GM18907 (cell line): ENCODE data around the gene ZBTB16.

Experiments
- ATAC-seq: cut with Tn5 transposase; IDR thresholded peaks from one replicate; pipeline ENCODE4 v1.9.1; 2021; ENCODE audit warnings: mild to moderate bottlenecking, moderate library complexity; ENCODE audit not compliant: unreplicated experiment

Gene ZBTB16

DNA sequence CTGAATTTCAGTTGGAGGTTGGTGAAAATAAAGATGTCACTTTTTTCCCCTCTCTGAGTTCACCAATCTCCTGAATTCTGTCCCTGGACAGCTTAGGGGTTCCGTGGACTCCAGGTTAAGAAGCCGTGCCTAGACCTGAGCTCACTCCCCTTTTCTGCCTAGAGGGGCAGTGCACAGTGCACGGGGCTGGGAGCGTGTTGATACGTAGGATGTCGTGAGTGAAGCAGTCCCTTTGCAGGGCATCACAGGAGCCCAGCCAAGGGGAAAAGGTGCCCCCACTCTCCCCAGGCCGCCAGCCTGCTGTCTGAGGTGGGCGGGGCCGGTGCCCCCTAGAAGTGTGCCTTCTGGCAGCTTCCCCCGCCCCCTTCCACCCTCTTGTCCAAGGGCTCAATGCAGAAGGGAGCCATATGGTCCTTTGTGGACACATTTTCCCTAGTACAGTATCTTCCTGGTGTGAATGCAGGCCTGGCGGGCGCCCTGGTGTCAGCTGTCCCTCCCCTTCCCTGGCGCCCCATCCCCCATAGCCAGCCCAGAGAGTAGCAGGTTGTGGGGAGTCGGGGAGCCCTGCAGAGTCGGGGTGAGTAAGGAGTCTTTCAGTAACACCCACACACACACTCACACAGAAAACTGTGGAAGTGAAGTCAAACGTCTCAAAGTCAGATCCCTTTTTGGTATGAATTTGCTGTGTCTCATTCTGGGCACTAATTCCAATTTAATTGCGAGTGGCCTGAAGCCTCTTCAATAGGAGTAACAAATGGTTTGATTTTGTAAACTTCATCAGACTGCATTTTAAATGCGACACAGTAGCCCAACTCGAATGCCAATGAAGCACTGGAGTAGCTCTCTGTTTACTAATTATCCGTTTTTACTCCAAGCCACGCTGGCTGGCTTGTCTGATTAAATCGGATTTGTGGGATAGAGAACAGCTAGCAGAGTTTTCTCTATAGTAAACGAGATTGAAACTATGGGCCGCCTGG is 169.2 kb downstream of the ZBTB16 start:
- no peak for ATAC-seq

DNA sequence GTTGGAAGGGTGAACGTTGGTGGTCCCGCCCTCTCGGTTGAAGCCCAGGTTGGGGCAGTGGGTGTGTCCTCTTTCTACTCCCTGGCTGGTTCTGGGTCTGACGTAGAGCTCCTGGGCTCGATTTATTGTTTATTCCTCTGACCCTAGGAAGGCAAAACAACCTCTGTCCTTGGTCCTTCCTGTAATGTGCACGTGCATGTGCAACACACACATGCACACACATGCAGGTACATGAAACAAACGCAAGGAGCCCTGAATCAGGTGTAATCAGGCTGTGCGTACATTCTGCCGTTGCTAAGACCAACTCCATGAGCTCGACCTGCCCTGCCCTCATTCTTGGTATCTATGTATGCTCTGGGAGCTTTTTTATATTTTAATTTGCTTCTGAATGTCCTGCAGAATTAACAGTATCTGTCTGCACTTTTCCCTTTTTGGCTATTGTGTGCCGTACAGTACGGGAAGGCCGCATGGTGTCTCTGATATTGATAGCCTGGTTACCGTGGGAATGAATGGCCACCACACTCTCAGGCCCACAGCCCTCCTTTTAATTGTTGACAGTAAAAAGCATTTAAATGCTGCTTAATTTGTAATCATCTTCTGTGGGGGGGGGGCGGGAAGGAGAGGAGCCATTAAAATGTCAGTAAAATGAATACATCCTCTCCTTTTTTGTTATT is 170.7 kb downstream of the ZBTB16 start:
- no peak for ATAC-seq

DNA sequence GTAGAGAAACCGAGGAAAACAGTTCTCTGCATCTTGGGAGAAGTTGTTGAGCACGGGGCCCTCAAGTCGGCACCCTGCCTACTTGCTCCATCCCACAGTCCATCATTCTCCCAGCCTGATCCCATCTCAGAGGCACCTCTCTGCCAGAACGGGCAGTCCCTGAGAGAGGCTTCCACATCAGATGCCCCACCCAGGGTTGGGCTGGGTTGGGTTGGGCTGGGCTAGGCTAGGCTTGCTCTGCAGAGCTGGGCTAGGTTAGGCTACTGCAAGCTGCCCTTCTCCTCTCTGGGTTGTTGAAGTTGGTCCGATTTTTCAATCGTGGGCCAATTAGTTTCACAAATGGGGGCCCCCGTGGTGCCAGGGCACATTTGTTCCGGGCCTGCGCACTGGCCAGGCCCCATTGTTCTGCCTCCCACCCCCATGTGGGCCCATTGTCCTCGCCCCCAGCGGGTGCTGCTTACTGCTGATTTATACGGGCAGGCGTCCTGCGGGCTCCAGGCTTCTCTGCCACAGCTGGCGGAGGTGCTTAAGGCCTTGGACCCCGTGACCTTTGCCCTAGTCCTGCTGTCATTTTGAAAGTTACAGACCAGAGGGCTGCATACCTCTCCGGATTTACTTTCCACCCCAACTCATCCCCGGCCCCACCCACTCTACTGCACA is 173.0 kb downstream of the ZBTB16 start:
- no peak for ATAC-seq

DNA sequence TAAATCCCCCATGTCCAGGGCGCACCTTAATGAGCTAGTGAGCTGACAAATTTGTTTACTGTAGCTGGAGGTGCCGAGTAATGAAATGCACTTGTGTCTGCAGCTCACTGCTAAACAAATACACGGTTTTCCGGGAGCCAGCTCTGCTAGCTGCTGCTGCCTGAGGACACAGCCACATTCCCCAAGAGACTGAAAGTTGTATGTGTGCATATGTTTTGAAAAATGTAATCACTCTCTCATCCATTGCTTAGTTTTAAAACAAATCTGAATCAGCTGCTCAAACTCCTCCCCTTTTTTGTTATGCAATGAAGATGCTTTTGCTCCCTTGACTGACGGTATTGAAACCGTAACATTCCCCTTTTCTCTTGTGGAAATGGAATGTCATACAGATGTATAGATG is 174.2 kb downstream of the ZBTB16 start:
- no peak for ATAC-seq

DNA sequence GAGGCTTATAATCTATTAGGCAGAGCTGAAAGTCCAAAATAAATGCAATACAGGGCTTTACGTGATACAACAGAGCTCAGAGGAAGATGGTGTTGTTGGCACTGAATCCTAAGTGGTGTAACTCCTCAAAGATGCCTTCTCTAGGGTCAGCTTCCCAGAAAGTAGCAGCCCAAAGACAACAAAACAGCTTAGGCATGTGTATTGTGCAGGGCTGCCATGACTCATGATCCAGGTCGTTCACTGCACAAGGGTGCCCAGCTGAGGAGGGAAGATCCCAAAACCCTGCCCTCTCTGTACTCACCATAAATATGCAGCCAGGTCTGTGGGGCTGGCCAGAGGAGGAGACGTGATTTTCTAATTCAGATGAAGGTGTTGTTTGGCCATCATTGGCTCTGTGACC is 177.3 kb downstream of the ZBTB16 start:
- no peak for ATAC-seq

DNA sequence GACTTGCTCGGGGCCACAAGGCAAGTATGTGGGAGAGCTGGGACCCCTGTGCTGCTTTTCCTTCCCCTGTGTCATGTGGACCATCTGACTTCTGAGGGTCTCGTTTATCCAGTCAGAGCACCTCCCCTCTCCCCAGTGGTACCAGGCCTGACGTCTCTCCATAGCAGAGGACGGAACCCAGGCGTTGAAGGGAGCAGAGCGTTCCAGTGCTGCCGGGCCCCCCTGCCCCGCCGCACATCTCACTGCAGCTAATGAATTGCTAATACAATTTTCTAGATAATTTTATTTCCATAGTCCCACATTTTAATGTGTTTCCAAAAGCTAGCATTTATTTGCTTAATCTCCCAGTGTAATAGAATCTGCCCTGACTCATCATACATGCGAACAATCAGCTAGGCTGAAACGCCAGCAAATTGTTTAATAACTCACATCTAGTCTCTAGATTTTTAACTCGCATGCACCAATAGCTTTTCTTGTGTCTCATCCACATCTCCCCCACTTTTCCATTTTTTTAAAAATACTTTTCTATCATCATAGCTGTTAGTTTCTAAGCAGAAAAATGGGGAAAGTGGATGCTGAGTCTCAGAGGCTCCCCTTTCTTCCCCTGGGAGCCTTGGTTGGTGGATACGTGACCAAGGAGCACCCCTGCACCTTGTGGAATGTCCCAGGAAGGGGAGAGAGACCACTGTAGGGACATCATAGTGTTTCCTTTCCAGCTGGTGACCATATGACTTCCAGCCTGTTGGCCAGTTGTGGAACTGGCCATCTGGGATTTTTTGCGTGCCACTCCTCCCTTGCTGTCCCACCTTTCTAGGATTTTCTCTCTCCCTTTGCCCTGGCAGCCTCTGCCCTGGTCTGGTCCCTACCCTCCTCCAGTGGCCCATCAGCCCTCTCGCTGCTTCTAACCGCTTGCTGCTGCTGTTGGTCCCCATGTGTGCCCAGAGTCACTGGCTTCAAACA is 178.1 kb downstream of the ZBTB16 start:
- ATAC-seq: no peak

DNA sequence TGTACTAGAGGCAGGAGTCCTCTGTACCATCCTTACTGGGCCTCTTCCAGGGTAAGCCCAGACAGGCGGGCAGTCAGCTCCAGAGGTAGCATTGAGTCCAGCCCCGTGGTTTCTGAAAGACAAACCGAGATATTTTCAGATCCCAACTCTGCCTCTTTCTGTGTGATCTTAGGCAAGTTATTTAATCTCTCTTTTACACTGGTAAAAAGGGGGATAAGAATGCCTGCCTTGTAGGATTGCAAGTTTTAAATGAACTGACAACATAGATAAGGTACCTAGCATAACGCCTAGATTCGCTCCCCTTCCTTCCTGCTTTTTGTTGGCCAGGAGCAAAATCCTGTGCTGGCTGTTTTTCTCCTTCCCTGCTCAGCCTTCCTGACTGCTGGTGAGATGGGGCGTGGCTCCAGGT is 180.2 kb downstream of the ZBTB16 start:
- ATAC-seq: no peak

DNA sequence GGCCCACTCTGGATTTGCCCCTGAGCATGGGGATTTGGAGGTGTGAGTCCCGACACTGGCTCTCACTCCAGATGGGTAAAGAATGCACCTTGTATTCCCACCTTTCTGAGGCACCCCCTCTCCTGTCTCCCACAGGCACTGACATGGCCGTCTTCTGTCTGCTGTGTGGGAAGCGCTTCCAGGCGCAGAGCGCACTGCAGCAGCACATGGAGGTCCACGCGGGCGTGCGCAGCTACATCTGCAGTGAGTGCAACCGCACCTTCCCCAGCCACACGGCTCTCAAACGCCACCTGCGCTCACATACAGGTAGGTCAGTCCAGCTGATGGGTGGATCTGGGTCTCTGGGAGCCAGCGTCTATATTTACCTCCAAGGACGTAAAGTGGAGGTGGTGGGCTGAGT is 182.5 kb downstream of the ZBTB16 start:
- ATAC-seq: no peak

DNA sequence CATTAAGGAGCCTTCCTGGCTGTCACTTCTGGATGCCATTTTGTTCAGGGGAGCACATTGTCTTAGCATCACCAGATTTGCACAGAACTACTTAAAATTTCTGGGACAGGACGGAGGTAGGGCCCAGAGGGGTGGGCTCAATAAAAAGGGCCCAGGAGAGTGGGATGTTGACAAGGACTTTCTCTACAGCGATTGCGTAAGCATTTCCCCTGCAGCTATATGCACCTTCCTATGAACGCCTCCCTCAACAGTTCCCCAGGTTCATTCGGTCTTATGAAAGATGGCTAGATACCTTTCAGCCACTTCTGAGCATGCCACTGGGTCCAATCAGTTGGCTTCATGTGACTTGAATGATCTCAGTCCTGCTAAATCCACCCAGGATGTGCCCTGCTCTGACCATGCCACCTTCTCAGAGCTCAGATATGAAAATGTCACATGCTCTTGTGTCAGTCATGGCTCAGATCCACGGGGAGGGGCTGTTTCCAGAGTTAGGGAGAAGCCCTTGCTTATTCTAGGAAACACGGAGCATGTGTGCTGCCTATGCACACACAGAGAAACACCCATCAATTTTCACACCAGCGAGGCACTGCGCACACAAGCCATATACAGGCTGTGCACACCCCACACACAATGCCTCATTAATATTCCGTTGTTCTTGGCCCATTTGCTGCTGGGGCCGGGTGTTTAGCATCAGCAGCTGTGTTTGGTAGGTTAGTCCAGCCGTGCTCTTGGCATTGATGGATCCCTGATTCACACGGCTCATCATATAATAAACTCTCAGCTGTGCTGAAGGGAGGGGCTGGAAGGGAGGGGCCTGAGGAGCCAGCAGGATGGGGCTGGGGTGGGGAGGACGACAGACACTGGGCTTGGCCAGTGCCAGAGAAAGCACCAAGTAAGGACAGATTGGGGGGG is 184.2 kb downstream of the ZBTB16 start:
- ATAC-seq: no peak

DNA sequence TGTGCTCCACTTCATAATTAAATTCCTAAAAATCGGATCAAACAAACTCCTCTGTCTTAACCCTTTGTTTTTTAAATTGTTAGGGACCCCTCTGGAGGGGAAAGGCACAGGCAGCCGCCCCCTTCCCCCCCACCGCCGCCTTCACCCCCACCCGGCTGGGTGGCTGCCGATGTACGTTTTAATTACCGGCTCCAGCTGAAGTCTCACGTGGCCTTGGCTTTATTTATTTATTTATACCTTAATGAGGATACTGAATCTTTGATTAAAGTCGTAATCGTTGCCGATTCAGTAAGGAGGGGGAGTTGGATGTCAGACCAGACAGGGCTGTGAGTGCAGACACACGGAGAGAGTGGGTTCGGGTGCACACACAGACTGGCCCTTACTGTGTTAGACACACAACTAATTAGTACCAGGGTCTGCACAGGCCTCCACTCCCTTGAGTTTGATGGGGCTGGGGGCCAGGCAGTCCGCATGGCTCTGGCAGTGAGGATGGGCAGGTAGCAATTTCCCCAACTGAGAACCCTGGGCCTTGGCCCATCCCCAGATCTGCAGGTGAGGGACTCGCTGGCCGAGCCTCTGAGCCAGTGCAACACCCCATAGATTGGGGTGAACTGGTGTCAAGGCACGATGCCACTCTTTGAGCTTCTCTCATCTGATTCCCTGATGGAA is 185.3 kb downstream of the ZBTB16 start:
- ATAC-seq: no peak

DNA sequence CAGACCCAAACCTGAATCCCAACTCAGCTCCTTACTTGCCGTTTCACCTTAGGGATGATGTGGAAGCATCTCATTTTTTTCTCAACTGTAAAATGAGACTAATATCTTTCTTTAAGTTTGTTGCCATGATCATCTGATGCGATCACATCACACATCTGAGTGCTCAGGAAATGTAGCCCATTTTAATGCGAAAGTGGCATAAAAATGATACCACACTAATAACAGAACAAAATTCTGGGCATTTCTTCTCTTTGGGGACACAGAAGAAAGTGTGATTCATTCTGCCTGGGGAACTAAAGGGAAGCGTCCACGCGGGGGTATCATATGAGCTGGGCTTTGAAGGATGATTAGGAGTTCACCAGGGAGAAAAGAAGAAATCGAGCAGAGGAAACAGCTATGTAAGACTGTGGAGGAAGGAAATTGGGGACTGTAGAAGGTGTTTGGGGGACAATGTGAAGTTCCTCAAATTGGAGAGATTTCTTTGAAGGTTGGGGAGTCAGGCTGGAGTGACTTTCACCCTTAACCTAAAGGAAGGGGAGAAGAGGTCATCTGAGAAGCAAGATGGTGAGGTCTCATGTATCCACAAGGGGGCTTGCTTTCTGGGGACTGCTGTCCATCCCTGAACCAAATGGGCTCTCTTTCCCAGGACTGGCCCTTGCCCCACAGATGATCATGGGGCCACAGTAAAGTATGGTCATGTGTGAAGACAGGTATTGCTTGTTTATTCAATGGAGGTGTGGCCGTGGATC is 187.0 kb downstream of the ZBTB16 start:
- no peak for ATAC-seq

DNA sequence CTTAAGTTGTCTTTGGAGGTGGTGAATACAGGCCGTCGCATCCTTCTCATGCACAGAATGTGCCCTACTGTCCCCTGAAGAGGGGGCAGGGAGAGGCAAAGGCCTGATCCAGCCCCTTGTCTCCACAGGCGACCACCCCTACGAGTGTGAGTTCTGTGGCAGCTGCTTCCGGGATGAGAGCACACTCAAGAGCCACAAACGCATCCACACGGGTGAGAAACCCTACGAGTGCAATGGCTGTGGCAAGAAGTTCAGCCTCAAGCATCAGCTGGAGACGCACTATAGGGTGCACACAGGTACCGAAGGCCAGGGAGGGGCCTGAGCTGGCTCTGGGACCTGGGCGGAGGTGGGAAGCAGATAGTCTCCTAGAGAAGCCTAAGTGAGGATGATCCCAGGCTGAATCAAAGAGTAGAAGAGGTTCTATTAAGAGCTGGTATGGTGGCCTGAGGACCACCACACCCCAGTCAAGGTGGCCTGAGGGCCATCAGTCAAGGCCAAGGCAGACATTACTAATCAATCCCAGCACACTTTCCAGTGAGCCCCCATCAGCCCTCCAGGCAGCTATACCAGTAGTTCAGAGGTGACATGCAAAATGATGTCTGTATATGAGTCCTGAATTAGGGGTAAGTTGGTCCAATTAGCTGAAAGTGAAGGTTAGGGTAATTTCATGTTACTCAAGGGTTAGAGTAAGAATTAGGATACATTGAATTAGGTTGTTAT is 187.7 kb downstream of the ZBTB16 start:
- ATAC-seq: no peak

DNA sequence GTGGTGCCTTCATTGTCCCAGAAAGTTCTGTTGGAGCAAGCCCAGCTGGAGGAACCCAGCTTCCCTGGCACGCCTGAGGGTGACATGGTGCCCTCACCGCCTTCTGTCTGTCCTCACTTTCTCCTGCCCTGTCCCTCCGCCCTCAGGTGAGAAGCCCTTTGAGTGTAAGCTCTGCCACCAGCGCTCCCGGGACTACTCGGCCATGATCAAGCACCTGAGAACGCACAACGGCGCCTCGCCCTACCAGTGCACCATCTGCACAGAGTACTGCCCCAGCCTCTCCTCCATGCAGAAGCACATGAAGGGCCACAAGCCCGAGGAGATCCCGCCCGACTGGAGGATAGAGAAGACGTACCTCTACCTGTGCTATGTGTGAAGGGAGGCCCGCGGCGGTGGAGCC is 190.7 kb downstream of the ZBTB16 start:
- ATAC-seq: no peak

DNA sequence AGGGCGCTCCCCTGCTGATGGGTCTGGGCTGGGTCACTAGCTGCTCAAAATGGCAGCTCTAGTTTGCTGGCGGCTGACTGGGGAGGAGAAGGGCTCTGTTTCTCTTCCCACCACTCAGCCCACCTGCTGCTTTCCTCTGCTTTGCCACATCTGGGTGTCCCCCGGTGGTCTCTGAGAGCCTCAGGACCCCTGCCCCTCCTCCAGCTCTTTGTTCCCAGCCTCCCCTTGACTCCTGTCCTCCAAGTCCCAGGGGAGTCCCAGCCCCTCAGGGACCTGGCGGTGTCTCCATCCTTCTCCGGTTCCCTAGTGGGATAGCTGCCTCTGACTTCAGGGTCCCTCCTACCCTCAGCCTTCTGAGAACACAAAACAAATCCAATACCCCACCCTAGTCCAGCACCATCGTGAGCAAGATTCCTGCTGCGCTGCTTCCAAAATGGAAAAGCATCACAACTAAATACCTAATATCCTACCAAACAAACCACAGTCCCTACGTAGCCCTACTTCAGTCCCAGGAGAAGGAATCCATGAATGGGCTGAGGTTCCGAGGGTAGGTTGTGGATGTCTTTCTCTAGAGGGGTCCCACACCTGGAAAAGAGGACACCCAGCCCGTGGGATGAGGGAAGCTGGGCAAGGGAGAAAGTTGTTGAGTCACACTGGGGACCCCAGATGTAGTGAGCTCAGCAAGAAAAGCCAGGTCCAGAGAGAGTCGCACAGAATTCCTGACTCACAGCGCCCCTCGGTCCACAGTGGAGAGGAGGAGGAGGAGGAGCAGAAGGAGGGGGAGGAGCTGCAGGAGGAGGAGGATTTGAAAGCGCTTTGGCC is 191.7 kb downstream of the ZBTB16 start:
- no peak for ATAC-seq

DNA sequence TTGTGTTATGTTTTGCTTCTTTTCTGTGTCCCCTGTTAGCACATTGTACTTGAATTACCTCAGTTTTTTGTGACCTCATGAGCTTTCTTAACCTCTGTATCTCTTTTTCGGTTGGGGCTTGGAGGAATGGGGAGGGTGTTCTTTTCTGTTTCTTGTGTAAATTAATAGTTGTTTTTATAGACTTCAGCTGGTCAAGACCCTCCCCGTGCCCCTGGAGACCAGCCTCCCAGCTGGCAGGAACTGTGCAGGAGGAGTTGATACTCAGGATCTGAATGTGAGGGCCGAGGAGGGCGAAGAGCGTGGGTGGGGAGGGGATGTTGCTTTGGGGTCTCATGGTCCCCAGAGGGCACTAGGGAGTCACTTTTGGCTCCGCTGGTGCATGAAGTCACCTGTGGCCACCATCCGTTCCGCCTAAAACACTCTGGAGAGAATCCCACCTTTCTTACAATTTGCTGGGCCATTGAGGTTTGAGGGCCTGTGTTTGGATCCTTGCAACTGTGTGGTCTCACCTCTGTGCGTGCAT is 192.4 kb downstream of the ZBTB16 start:
- ATAC-seq: no peak

DNA sequence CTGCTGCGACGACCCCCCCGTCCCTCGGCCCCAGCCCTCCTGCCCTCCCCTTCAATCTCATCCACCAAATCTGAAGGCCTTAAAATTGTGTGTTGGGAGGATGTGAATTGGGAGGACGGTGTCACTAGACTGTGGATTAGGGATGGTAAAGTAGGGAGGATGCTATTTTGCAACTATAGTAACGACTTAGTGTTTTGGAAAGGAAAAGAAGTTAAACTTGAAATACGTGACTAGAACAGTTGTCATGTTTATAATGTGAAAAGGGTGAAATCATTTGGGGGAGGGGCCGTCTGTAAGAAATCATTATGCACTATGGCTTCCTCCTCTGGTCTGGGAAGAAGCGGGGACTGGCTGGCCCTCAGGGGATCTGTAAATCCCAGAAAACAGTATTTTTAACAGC is 193.3 kb downstream of the ZBTB16 start:
- no peak for ATAC-seq

DNA sequence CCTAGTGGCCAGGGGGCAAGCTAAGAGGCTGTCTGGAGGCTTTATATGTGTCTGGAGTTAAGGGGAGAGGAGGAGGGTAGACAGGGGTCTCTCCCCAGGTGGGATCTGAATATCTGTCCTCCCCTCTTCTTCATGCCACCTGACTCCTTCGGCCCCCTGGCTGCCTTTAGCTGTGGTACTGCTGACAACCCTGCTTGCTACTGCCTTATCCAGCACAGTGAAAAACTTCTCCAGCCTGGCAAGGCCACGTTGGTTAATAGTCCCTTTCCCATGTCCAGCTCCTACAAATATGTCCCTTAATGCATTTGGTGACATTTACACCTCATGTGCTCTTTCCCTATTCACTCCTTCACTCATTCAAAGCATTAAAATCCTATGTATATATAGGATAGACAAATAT is 194.3 kb downstream of the ZBTB16 start:
- ATAC-seq: no peak
